ENCODE data around the gene C1orf87. TPM values are rescaled to one million over a fixed set of nuclear protein-coding genes. Genes with fewer than 3 reads are reported as not detected.

Gene C1orf87
- total RNA-seq, 1 experiment from 2014 or later: not detected

GRCh38 chr1:60103186-60103585, 29.6 kb upstream of the C1orf87 start:
- POLR2A ChIA-PET (ENCODE audit: unreplicated experiment): no interaction called here
- no peak overlapping the region for H3K4me2 ChIP-seq (ENCODE audit: low read length)
- no peak overlapping the region for H3K9ac ChIP-seq (ENCODE audit: low read length)
- ATAC-seq (no peak), DNase-seq (no peak)
- no peak for TF ChIP-seq EZH2 (IDR thresholded peaks at IDR 0.05; ENCODE audit: low read length, unreplicated experiment)
- TF ChIP-seq CTCF (conservative IDR thresholded peaks at IDR 0.05; ENCODE audit: low read depth, low read length): no peak
- TF ChIP-seq EZH2phosphoT487 (IDR thresholded peaks at IDR 0.05; ENCODE audit: borderline replicate concordance, low read length): no peak
- H2AFZ ChIP-seq (ENCODE audit: low read length): no peak overlapping the region
- no peaks in the 10 kb centered on the region for H3K9me2 ChIP-seq (replicated peaks; ENCODE audit: low read length)
- H3K79me2 ChIP-seq (ENCODE audit: low read length): no peaks in the 10 kb centered on the region
- no peaks in the 10 kb centered on the region for H3K36me3 ChIP-seq (ENCODE audit: low read depth, low read length)
- intact Hi-C loops (cut with micrococcal nuclease): no loop called here
- no peaks in the 10 kb centered on the region for H3K27me3 ChIP-seq (ENCODE audit: low read length)
- no peak overlapping the region for H3K27ac ChIP-seq (ENCODE audit: low read length)
- CTCF ChIA-PET: no interaction called here
- no peaks in the 10 kb centered on the region for H3F3A ChIP-seq (ENCODE audit: low read length, unreplicated experiment)
- no peaks in the 10 kb centered on the region for H3K4me1 ChIP-seq (ENCODE audit: insufficient read depth, low read length)
- no peaks in the 10 kb centered on the region for H4K20me1 ChIP-seq (ENCODE audit: low read length)
- no peak overlapping the region for H3K4me3 ChIP-seq (ENCODE audit: low read length)
- no TSS peak for BruUV-seq (replicated peaks)
- no peaks in the 10 kb centered on the region for H3K9me3 ChIP-seq (ENCODE audit: low read length)

GRCh38 chr1:60102267-60103061, 28.9 kb upstream of the C1orf87 start:
- Histone ChIP-seq H3K27me3 (ENCODE audit: low read length) (0 out of 2 replicates have a peak, but pooled peaks cover under 1% of the 10 kb centered on the region), H2AFZ (ENCODE audit: low read length) (no peak overlapping the region), H3K36me3 (ENCODE audit: low read depth, low read length) (no peaks in the 10 kb centered on the region), H3K9ac (ENCODE audit: low read length) (no peak overlapping the region), H3F3A (ENCODE audit: low read length, unreplicated experiment) (no peaks in the 10 kb centered on the region), H3K4me3 (ENCODE audit: low read length) (no peak overlapping the region), H3K79me2 (ENCODE audit: low read length) (no peaks in the 10 kb centered on the region), H3K9me2 (replicated peaks; ENCODE audit: low read length) (no peaks in the 10 kb centered on the region), H3K9me3 (ENCODE audit: low read length) (no peaks in the 10 kb centered on the region), H3K4me1 (ENCODE audit: insufficient read depth, low read length) (no peaks in the 10 kb centered on the region), H3K27ac (ENCODE audit: low read length) (no peak overlapping the region), H3K4me2 (ENCODE audit: low read length) (no peak overlapping the region), H4K20me1 (ENCODE audit: low read length) (no peaks in the 10 kb centered on the region)
- DNase-seq (no peak), ATAC-seq (no peak)
- ChIA-PET CTCF (no interaction called here), POLR2A (ENCODE audit: unreplicated experiment) (no interaction called here)
- TF ChIP-seq EZH2 (IDR thresholded peaks at IDR 0.05; ENCODE audit: low read length, unreplicated experiment) (no peak), CTCF (conservative IDR thresholded peaks at IDR 0.05; ENCODE audit: low read depth, low read length) (no peak), EZH2phosphoT487 (IDR thresholded peaks at IDR 0.05; ENCODE audit: borderline replicate concordance, low read length) (no peak)
- no TSS peak for BruUV-seq (replicated peaks)
- intact Hi-C loops (cut with micrococcal nuclease): no loop called here

GRCh38 chr1:60101516-60101915, 27.9 kb upstream of the C1orf87 start:
- H3K9ac ChIP-seq (ENCODE audit: low read length): no peak overlapping the region
- H3K27me3 ChIP-seq (ENCODE audit: low read length): 0 out of 2 replicates have a peak, but pooled peaks cover 5% of the 10 kb centered on the region
- no peaks in the 10 kb centered on the region for H3K36me3 ChIP-seq (ENCODE audit: low read depth, low read length)
- no TSS peak for BruUV-seq (replicated peaks)
- ChIA-PET POLR2A (ENCODE audit: unreplicated experiment) (interaction anchor here (0.6 kb wide), 1 partner anchor 561 kb away, joined by 3 read pairs; no protein-coding TSS in a partner anchor), CTCF (no interaction called here)
- no peak overlapping the region for H2AFZ ChIP-seq (ENCODE audit: low read length)
- H3K9me3 ChIP-seq (ENCODE audit: low read length): no peaks in the 10 kb centered on the region
- TF ChIP-seq EZH2phosphoT487 (IDR thresholded peaks at IDR 0.05; ENCODE audit: borderline replicate concordance, low read length) (no peak), CTCF (conservative IDR thresholded peaks at IDR 0.05; ENCODE audit: low read depth, low read length) (no peak), EZH2 (IDR thresholded peaks at IDR 0.05; ENCODE audit: low read length, unreplicated experiment) (no peak)
- H3K4me3 ChIP-seq (ENCODE audit: low read length): no peak overlapping the region
- no peaks in the 10 kb centered on the region for H3F3A ChIP-seq (ENCODE audit: low read length, unreplicated experiment)
- intact Hi-C loops (cut with micrococcal nuclease): no loop called here
- no peak for DNase-seq
- H3K27ac ChIP-seq (ENCODE audit: low read length): no peak overlapping the region
- H3K79me2 ChIP-seq (ENCODE audit: low read length): no peaks in the 10 kb centered on the region
- H3K9me2 ChIP-seq (replicated peaks; ENCODE audit: low read length): no peaks in the 10 kb centered on the region
- no peaks in the 10 kb centered on the region for H4K20me1 ChIP-seq (ENCODE audit: low read length)
- H3K4me1 ChIP-seq (ENCODE audit: insufficient read depth, low read length): no peaks in the 10 kb centered on the region
- H3K4me2 ChIP-seq (ENCODE audit: low read length): no peak overlapping the region
- ATAC-seq: no peak
